OCI-LY3 (cell line): ENCODE data around the gene EIF1AD.

Source experiments
- EZH2phosphoT487 ChIP-seq: fragments of 200-600 bp; shearing (Covaris generic); IDR thresholded peaks from 2 replicates; pipeline ENCODE4 v1.6.1; 2018; ENCODE audit warnings: antibody characterized with exemption, mixed run types, low read depth
- TF ChIP-seq, protein P1 (sequence below): fragments of 200-600, 300-600 bp; sonication (generic); IDR thresholded peaks from 2 replicates; pipeline ENCODE4 v1.5.1; 2014; ENCODE audit warnings: antibody characterized with exemption, low read length, low read depth

DNA sequence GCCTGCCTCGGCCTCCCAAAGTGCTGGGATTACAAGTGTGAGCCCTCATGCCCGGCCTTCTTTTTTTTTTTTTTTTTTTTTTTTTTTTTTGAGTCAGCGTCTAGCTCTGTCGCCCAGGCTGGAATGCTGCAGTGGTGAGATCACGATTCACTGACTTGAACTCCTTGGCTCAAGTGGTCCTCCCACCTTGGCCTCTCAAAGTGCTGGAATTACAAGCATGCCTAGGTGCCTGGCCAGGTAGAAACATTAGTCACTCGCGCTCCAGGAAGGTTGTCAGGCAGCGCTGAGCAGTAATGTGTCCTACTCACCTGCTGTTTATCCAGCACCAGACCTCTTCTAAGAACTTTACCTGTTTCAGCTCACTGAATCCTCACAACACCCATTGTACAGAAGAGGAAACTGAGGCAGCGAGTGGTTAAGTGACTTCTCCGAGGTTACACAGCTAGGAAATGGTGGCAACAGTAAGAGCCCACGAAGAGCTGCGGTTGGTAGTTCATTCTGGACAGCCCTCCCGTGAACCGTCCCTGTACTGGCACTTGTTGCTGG, 9.4 kb upstream of the EIF1AD start:
- TF ChIP-seq, protein P1, sequence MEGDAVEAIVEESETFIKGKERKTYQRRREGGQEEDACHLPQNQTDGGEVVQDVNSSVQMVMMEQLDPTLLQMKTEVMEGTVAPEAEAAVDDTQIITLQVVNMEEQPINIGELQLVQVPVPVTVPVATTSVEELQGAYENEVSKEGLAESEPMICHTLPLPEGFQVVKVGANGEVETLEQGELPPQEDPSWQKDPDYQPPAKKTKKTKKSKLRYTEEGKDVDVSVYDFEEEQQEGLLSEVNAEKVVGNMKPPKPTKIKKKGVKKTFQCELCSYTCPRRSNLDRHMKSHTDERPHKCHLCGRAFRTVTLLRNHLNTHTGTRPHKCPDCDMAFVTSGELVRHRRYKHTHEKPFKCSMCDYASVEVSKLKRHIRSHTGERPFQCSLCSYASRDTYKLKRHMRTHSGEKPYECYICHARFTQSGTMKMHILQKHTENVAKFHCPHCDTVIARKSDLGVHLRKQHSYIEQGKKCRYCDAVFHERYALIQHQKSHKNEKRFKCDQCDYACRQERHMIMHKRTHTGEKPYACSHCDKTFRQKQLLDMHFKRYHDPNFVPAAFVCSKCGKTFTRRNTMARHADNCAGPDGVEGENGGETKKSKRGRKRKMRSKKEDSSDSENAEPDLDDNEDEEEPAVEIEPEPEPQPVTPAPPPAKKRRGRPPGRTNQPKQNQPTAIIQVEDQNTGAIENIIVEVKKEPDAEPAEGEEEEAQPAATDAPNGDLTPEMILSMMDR = no peak
- TF ChIP-seq EZH2phosphoT487 = no peak
